ENCODE data around the gene FLVCR1.

FLVCR1 gene

DNA sequence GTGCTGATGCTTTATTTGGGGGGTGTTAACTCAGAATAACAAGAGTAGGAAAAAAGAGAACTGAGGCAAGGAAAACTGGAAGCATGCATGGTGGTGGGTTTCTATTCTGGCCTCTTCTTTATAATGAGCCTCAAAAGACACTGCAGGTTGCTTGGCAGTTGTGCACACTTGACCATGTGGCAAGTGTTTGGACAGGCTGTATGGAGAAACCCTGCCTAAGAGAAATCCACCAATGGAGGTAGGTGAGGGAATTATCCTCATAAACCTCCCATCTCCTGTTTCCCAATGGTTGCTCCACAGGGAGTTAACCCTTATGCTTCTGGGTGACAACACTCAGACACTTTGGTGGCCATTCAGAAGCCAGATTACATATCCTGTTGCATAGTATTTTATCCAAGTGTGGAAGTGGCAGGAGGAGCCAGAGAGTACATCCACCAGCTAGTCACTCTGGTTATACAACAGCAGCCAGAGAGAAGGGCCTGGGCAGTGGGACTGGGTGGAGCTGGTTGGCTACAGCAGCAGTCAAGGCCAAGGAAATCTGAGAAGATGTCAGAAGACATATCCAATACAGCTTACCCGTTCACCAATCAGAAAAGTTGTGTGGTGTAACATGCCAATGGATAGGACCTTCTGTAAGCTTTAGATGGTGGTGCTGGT, 75.9 kb downstream of the FLVCR1 start:
- no peaks in the 10 kb centered on the region for H3K36me3 ChIP-seq (ENCODE audit: control insufficient read depth, insufficient read depth, low read length)

GRCh38 chr1:212935387-212935981, 77.4 kb downstream of the FLVCR1 start:
- Histone ChIP-seq H3K36me3 (ENCODE audit: control insufficient read depth, insufficient read depth, low read length) (no peaks in the 10 kb centered on the region), H3K27me3 (ENCODE audit: control insufficient read depth, insufficient read depth, low read length) (no peaks in the 10 kb centered on the region), H3K9me3 (ENCODE audit: control insufficient read depth, insufficient read depth, low read depth, low read length) (peaks cover 4% of the 10 kb centered on the region; the same call in 1 of the 2 replicates), H3K9ac (ENCODE audit: low read length) (no peak overlapping the region), H3K4me1 (ENCODE audit: control insufficient read depth, insufficient read depth, low read length) (peaks cover 13% of the 10 kb centered on the region), H3K27ac (ENCODE audit: low read depth, low read length) (no peak overlapping the region), H3K4me3 (ENCODE audit: low read depth, low read length) (no peak overlapping the region)

More for the DNA sequence above, 75.9 kb downstream of the FLVCR1 start:
- no peaks in the 10 kb centered on the region for H3K9me3 ChIP-seq (ENCODE audit: control insufficient read depth, insufficient read depth, low read depth, low read length)
- H3K9ac ChIP-seq (ENCODE audit: low read length) = no peak overlapping the region
- no peak overlapping the region for H3K4me3 ChIP-seq (ENCODE audit: low read depth, low read length)
- peaks cover 20% of the 10 kb centered on the region for H3K4me1 ChIP-seq (ENCODE audit: control insufficient read depth, insufficient read depth, low read length)
- no peak overlapping the region for H3K27ac ChIP-seq (ENCODE audit: low read depth, low read length)
- H3K27me3 ChIP-seq (ENCODE audit: control insufficient read depth, insufficient read depth, low read length) = no peaks in the 10 kb centered on the region

- Histone ChIP-seq H3K9me3 (ENCODE audit: control insufficient read depth, insufficient read depth, low read depth, low read length) (peaks cover 4% of the 10 kb centered on the region; the same call in 1 of the 2 replicates), H3K4me1 (ENCODE audit: control insufficient read depth, insufficient read depth, low read length) (peaks cover 10% of the 10 kb centered on the region), H3K36me3 (ENCODE audit: control insufficient read depth, insufficient read depth, low read length) (no peaks in the 10 kb centered on the region), H3K4me3 (ENCODE audit: low read depth, low read length) (no peak overlapping the region), H3K27ac (ENCODE audit: low read depth, low read length) (no peak overlapping the region), H3K27me3 (ENCODE audit: control insufficient read depth, insufficient read depth, low read length) (no peaks in the 10 kb centered on the region), H3K9ac (ENCODE audit: low read length) (no peak overlapping the region)
Measured at GRCh38 chr1:212937034-212937433, 79.0 kb downstream of the FLVCR1 start.

DNA sequence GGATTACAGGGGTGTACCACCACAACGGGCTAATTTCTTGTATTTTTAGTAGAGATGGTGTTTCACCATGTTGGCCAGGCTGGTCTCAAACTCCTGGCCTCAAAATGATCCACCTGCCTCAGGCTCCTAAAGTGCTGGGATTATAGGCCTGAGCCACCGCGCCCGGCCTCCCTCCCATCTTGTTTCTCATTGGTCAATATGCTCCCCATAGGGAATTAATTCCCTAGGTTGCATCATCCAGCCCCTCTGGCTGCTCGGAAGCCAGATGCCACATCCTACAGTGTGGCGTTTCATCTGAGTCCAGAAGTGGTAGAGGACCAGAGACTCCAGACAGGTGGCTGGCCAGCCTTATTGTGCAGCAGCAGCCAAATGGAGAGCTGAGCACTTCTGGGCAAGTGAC, 80.8 kb downstream of the FLVCR1 start:
- Histone ChIP-seq H3K27ac (ENCODE audit: low read depth, low read length) (no peak overlapping the region), H3K4me3 (ENCODE audit: low read depth, low read length) (no peak overlapping the region), H3K4me1 (ENCODE audit: control insufficient read depth, insufficient read depth, low read length) (peaks cover 5% of the 10 kb centered on the region), H3K36me3 (ENCODE audit: control insufficient read depth, insufficient read depth, low read length) (no peaks in the 10 kb centered on the region), H3K27me3 (ENCODE audit: control insufficient read depth, insufficient read depth, low read length) (no peaks in the 10 kb centered on the region), H3K9me3 (ENCODE audit: control insufficient read depth, insufficient read depth, low read depth, low read length) (peaks cover 4% of the 10 kb centered on the region; the same call in 1 of the 2 replicates), H3K9ac (ENCODE audit: low read length) (no peak overlapping the region)

DNA sequence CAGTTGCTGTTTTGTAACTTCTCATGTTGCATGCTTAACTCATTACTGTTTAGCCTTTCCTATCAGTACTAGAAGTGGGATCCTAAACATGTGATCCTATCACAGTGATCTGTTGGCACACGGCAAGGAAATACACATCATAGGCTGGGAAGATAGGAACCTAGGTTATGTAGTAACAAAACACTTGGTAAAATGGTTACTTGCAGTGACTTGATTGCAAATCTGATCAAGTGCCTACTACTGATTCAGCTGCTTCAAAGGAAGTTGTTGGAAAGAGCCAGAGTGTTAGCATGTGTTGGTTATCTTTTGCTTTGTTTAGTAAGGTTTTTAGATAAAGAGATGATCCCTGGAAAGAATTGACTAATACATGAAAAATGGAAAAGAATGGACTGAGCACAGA, 83.4 kb downstream of the FLVCR1 start:
- H3K4me1 ChIP-seq (ENCODE audit: control insufficient read depth, insufficient read depth, low read length) = peaks cover 5% of the 10 kb centered on the region
- H3K27ac ChIP-seq (ENCODE audit: low read depth, low read length) = no peak overlapping the region
- no peaks in the 10 kb centered on the region for H3K27me3 ChIP-seq (ENCODE audit: control insufficient read depth, insufficient read depth, low read length)
- H3K36me3 ChIP-seq (ENCODE audit: control insufficient read depth, insufficient read depth, low read length) = no peaks in the 10 kb centered on the region
- no peak overlapping the region for H3K9ac ChIP-seq (ENCODE audit: low read length)
- no peak overlapping the region for H3K4me3 ChIP-seq (ENCODE audit: low read depth, low read length)
- H3K9me3 ChIP-seq (ENCODE audit: control insufficient read depth, insufficient read depth, low read depth, low read length) = peaks cover 4% of the 10 kb centered on the region; the same call in 1 of the 2 replicates

- Histone ChIP-seq H3K9me3 (ENCODE audit: control insufficient read depth, insufficient read depth, low read depth, low read length) (peaks cover 4% of the 10 kb centered on the region; the same call in 1 of the 2 replicates), H3K36me3 (ENCODE audit: control insufficient read depth, insufficient read depth, low read length) (no peaks in the 10 kb centered on the region), H3K4me1 (ENCODE audit: control insufficient read depth, insufficient read depth, low read length) (peaks cover 7% of the 10 kb centered on the region), H3K27ac (ENCODE audit: low read depth, low read length) (no peak overlapping the region), H3K4me3 (ENCODE audit: low read depth, low read length) (no peak overlapping the region), H3K27me3 (ENCODE audit: control insufficient read depth, insufficient read depth, low read length) (no peaks in the 10 kb centered on the region), H3K9ac (ENCODE audit: low read length) (no peak overlapping the region)
Measured at GRCh38 chr1:212942679-212943392, 84.8 kb downstream of the FLVCR1 start.

DNA sequence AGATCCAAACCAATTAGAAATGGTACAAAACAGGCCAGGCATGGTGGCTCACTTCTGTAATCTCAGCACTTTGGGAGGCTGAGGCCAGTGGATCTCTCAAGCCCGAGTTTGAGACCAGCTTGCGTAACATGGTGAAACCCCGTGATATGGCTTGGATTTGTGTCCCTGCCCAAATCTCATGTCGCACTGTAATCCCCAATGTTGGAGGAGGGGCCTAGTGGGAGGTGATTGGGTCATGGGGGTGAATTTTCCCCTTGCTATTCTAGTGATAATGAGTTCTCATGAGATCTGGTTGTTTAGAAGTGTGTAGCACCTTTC, 85.3 kb downstream of the FLVCR1 start:
- Histone ChIP-seq H3K27me3 (ENCODE audit: control insufficient read depth, insufficient read depth, low read length) (no peaks in the 10 kb centered on the region), H3K9me3 (ENCODE audit: control insufficient read depth, insufficient read depth, low read depth, low read length) (peaks cover 7% of the 10 kb centered on the region), H3K36me3 (ENCODE audit: control insufficient read depth, insufficient read depth, low read length) (no peaks in the 10 kb centered on the region), H3K4me1 (ENCODE audit: control insufficient read depth, insufficient read depth, low read length) (peaks cover 7% of the 10 kb centered on the region), H3K9ac (ENCODE audit: low read length) (no peak overlapping the region), H3K27ac (ENCODE audit: low read depth, low read length) (no peak overlapping the region), H3K4me3 (ENCODE audit: low read depth, low read length) (no peak overlapping the region)

- Histone ChIP-seq H3K4me3 (ENCODE audit: low read depth, low read length) (no peak overlapping the region), H3K27ac (ENCODE audit: low read depth, low read length) (no peak overlapping the region), H3K4me1 (ENCODE audit: control insufficient read depth, insufficient read depth, low read length) (peaks cover 7% of the 10 kb centered on the region)
Measured at GRCh38 chr1:212944229-212944901, 86.3 kb downstream of the FLVCR1 start.

GRCh38 chr1:212945056-212945455, 87.0 kb downstream of the FLVCR1 start:
- H3K4me1 ChIP-seq (ENCODE audit: control insufficient read depth, insufficient read depth, low read length) = peaks cover 13% of the 10 kb centered on the region
- H3K9me3 ChIP-seq (ENCODE audit: control insufficient read depth, insufficient read depth, low read depth, low read length) = peaks cover 8% of the 10 kb centered on the region
- H3K36me3 ChIP-seq (ENCODE audit: control insufficient read depth, insufficient read depth, low read length) = no peaks in the 10 kb centered on the region
- H3K27ac ChIP-seq (ENCODE audit: low read depth, low read length) = no peak overlapping the region
- no peaks in the 10 kb centered on the region for H3K27me3 ChIP-seq (ENCODE audit: control insufficient read depth, insufficient read depth, low read length)
- no peak overlapping the region for H3K4me3 ChIP-seq (ENCODE audit: low read depth, low read length)
- no peak overlapping the region for H3K9ac ChIP-seq (ENCODE audit: low read length)

More at GRCh38 chr1:212944229-212944901, 86.3 kb downstream of the FLVCR1 start:
- H3K9ac ChIP-seq (ENCODE audit: low read length) = no peak overlapping the region
- no peaks in the 10 kb centered on the region for H3K27me3 ChIP-seq (ENCODE audit: control insufficient read depth, insufficient read depth, low read length)
- H3K9me3 ChIP-seq (ENCODE audit: control insufficient read depth, insufficient read depth, low read depth, low read length) = peaks cover 10% of the 10 kb centered on the region
- H3K36me3 ChIP-seq (ENCODE audit: control insufficient read depth, insufficient read depth, low read length) = no peaks in the 10 kb centered on the region

DNA sequence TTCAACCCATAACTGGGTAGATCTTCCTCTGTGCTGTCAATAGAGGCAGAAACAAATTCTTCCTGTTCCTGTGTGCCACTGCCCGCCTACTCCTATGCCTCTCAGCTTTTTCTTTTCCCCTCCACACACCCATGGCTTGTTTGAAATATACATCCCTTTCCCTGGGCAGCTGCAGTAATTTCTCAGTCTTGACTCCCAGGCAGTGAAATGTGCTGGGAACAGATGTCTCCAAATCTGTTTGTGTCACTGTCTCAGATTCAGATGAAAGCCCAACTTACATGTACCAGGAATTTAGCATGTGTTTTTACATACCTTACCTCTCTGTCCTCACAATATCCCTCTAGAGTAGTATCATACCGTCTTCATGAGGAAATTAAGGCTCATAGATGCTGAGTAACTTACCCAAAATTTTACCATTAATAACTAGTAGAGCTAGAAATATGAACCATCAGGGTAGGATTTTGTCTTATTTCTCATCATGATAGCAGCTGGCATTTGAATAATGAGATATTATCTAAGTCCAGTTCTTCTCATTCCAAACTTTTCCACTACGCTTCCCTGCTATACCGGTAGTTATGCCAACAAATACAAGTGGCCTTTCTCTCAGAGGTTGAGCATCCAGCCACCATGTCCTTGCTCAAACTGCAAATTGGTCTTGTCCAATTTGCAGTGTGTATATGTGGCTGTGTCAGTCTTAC, 87.5 kb downstream of the FLVCR1 start:
- no peaks in the 10 kb centered on the region for H3K27me3 ChIP-seq (ENCODE audit: control insufficient read depth, insufficient read depth, low read length)
- no peaks in the 10 kb centered on the region for H3K36me3 ChIP-seq (ENCODE audit: control insufficient read depth, insufficient read depth, low read length)
- H3K9ac ChIP-seq (ENCODE audit: low read length) = no peak overlapping the region
- H3K9me3 ChIP-seq (ENCODE audit: control insufficient read depth, insufficient read depth, low read depth, low read length) = peaks cover 5% of the 10 kb centered on the region; the same call in 1 of the 2 replicates
- H3K4me1 ChIP-seq (ENCODE audit: control insufficient read depth, insufficient read depth, low read length) = peaks cover 14% of the 10 kb centered on the region
- H3K4me3 ChIP-seq (ENCODE audit: low read depth, low read length) = no peak overlapping the region
- H3K27ac ChIP-seq (ENCODE audit: low read depth, low read length) = no peak overlapping the region

Measured in HUES6 (cell line).